ENCODE results near the gene BAZ2B.

DNA sequence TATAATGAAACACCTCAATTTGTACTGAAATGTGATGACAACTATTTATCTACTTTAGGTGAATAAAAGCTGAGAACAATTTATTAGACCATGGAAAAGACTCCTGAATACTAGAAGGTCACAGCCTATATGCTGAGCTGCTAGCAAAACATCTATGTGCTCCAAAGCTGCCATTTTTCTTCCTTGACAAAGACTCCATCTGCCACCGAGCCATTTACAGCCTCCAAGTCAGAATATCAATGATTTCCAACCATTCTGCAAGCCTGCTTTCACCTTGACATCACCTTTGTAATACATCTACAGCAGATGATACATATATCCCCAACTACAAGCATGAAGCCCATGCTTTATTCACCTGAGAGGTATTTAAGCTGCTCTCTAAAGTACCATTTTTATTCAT, 84.9 kb downstream of the BAZ2B start:
- no peak for TF ChIP-seq POLR2A (IDR thresholded peaks at IDR 0.05)
- TF ChIP-seq, protein P1, sequence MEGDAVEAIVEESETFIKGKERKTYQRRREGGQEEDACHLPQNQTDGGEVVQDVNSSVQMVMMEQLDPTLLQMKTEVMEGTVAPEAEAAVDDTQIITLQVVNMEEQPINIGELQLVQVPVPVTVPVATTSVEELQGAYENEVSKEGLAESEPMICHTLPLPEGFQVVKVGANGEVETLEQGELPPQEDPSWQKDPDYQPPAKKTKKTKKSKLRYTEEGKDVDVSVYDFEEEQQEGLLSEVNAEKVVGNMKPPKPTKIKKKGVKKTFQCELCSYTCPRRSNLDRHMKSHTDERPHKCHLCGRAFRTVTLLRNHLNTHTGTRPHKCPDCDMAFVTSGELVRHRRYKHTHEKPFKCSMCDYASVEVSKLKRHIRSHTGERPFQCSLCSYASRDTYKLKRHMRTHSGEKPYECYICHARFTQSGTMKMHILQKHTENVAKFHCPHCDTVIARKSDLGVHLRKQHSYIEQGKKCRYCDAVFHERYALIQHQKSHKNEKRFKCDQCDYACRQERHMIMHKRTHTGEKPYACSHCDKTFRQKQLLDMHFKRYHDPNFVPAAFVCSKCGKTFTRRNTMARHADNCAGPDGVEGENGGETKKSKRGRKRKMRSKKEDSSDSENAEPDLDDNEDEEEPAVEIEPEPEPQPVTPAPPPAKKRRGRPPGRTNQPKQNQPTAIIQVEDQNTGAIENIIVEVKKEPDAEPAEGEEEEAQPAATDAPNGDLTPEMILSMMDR (IDR thresholded peaks at IDR 0.05), result no peak

Data from adrenal gland (tissue), 5 donors.